H1 (cell line): ENCODE data around the gene CCT3. TPM values are rescaled to one million over a fixed set of nuclear protein-coding genes. Genes with fewer than 3 reads are reported as not detected.
A peak's percentile ranks its signal among the peaks of the same experiment; 100 is the strongest.

Experiments
- CTCF ChIA-PET: fragments of 300-600 bp; sonication (Branson Sonifier 250); formaldehyde crosslinking; loops from one replicate; lab custom pipeline; 2021; ENCODE audit not compliant: partially characterized antibody; lab: Charles Lee
- POLR2A ChIA-PET: fragments of 300-600 bp; sonication (Branson Sonifier 250); formaldehyde crosslinking; loops from one replicate; lab custom pipeline; 2021; ENCODE audit warnings: inconsistent platforms; ENCODE audit not compliant: partially characterized antibody; lab: Charles Lee
- DNase-seq, 2 experiments: peaks; one replicate each; pipeline versions ENCODE4 v3.0.0 to v3.0.0-alpha.2; 2010 to 2022; ENCODE audit warnings: low spot score in 2 of 2, low read depth in 1 of 2, mixed read lengths in 1 of 2
- FAIRE-seq: peaks from 2 replicates; lab custom pipeline; 2011; peaks lifted over from hg19 to GRCh38; lab: Jason Lieb, UNC
- H2AFZ ChIP-seq: 2 replicates; pipeline ENCODE4 v1.8.1; 2012; ENCODE audit warnings: low read length, inconsistent platforms
- H2AK5ac ChIP-seq: 2 replicates; pipeline ENCODE4 v1.6.1; 2013; ENCODE audit warnings: low read depth, low read length
- H2BK120ac ChIP-seq: replicated peaks from 2 replicates; pipeline ENCODE3; 2013; ENCODE audit warnings: low read depth, low read length, inconsistent platforms
- H2BK12ac ChIP-seq: 2 replicates; pipeline ENCODE4 v1.6.1; 2013; ENCODE audit warnings: low read depth, low read length
- H2BK15ac ChIP-seq: 2 replicates; pipeline ENCODE4 v1.6.1; 2013; ENCODE audit warnings: low read length
- H2BK20ac ChIP-seq: 2 replicates; pipeline ENCODE4 v1.6.1; 2013; ENCODE audit warnings: low read length
- H2BK5ac ChIP-seq: 2 replicates; pipeline ENCODE4 v1.6.1; 2013; ENCODE audit warnings: low read depth, low read length
- H3K14ac ChIP-seq: 2 replicates; pipeline ENCODE4 v1.6.1; 2013; ENCODE audit warnings: inconsistent platforms; ENCODE audit not compliant: insufficient read length
- H3K18ac ChIP-seq: 2 replicates; pipeline ENCODE4 v1.6.1; 2013; ENCODE audit warnings: low read length; ENCODE audit errors: extremely low read depth
- H3K23ac ChIP-seq: 2 replicates; pipeline ENCODE4 v1.6.1; 2013; ENCODE audit warnings: inconsistent platforms; ENCODE audit not compliant: insufficient read length
- H3K23me2 ChIP-seq: 2 replicates; pipeline ENCODE4 v1.6.1; 2013; ENCODE audit warnings: low read depth, low read length
- H3K27ac ChIP-seq: 2 replicates; pipeline ENCODE4 v1.6.1; 2011; ENCODE audit warnings: low read depth, low read length, inconsistent platforms
- H3K27me3 ChIP-seq, 4 experiments: replicated peaks in 1 of 4; 1 replicate in 1 of 4; 2 replicates in 3 of 4; pipeline versions ENCODE4 v1.6.1 to v1.8.1; 2011 to 2013; ENCODE audit warnings: low read length in 3 of 4, mild to moderate bottlenecking in 3 of 4, inconsistent platforms in 2 of 4, mixed read lengths in 2 of 4, moderate library complexity in 1 of 4; ENCODE audit not compliant: control insufficient read depth in 3 of 4, insufficient read depth in 3 of 4; ENCODE audit errors: extremely low read depth in 1 of 4
- H3K36me3 ChIP-seq, 4 experiments: 2 replicates each; pipeline versions ENCODE4 v1.6.1 to v1.8.1; 2011 to 2013; ENCODE audit warnings: mild to moderate bottlenecking in 4 of 4, low read length in 3 of 4, moderate library complexity in 2 of 4, control low read depth in 1 of 4, inconsistent platforms in 1 of 4; ENCODE audit not compliant: insufficient read depth in 4 of 4, control insufficient read depth in 2 of 4
- H3K4ac ChIP-seq: replicated peaks from 2 replicates; pipeline ENCODE3; 2013; ENCODE audit warnings: low read length, low read depth, mixed read lengths, inconsistent platforms; ENCODE audit not compliant: insufficient read length
- H3K4me1 ChIP-seq, 4 experiments: replicated peaks in 1 of 4; 1 replicate in 1 of 4; 2 replicates in 3 of 4; pipeline versions ENCODE4 v1.6.1 to v1.8.1; 2011 to 2013; ENCODE audit warnings: low read length in 3 of 4, inconsistent platforms in 2 of 4, mixed read lengths in 1 of 4; ENCODE audit not compliant: insufficient read depth in 4 of 4, control insufficient read depth in 3 of 4
- H3K4me2 ChIP-seq, 2 experiments: 2 replicates each; pipeline versions ENCODE4 v1.6.1 to v1.8.1; 2011 to 2013; ENCODE audit warnings: low read depth in 2 of 2, low read length in 2 of 2, control low read depth in 1 of 2, inconsistent platforms in 1 of 2, mild to moderate bottlenecking in 1 of 2; ENCODE audit not compliant: insufficient read depth in 1 of 2
- H3K4me3 ChIP-seq, 4 experiments: fragments of 200-600, 300-600 bp in 1 of 4; sonication (generic), shearing (Covaris generic), sonication (Bioruptor Twin) in 1 of 4; 2 replicates each; pipeline versions ENCODE4 v1.5.1 to v1.8.1; 2011 to 2016; ENCODE audit warnings: low read length in 4 of 4, low read depth in 3 of 4, control low read depth in 2 of 4, inconsistent platforms in 2 of 4, mild to moderate bottlenecking in 2 of 4, mixed read lengths in 1 of 4, moderate library complexity in 1 of 4; ENCODE audit not compliant: insufficient read depth in 2 of 4; ENCODE audit errors: extremely low read depth in 1 of 4
- H3K56ac ChIP-seq: replicated peaks from 2 replicates; pipeline ENCODE3; 2013; ENCODE audit warnings: low read depth, mild to moderate bottlenecking, mixed read lengths, low read length, inconsistent platforms; ENCODE audit not compliant: insufficient read length
- H3K79me1 ChIP-seq: 2 replicates; pipeline ENCODE4 v1.6.1; 2013; ENCODE audit warnings: low read depth, low read length, control low read depth
- H3K79me2 ChIP-seq, 2 experiments: 2 replicates each; pipeline versions ENCODE4 v1.6.1 to v1.8.1; 2012 to 2013; ENCODE audit warnings: low read length in 2 of 2, mild to moderate bottlenecking in 2 of 2, inconsistent platforms in 1 of 2; ENCODE audit not compliant: insufficient read depth in 2 of 2, control insufficient read depth in 1 of 2
- H3K9ac ChIP-seq, 4 experiments: replicated peaks in 1 of 4; 1 replicate in 1 of 4; 2 replicates in 3 of 4; pipeline versions ENCODE4 v1.6.1 to v1.8.1; 2011 to 2013; ENCODE audit warnings: low read depth in 3 of 4, low read length in 3 of 4, control low read depth in 2 of 4, mild to moderate bottlenecking in 2 of 4, moderate library complexity in 2 of 4, inconsistent platforms in 1 of 4; ENCODE audit errors: extremely low read depth in 1 of 4
- H3K9me3 ChIP-seq, 2 experiments: 2 replicates each; pipeline versions ENCODE4 v1.6.1 to v1.8.1; 2012 to 2013; ENCODE audit warnings: mild to moderate bottlenecking in 2 of 2, moderate library complexity in 2 of 2, control low read depth in 1 of 2, inconsistent platforms in 1 of 2, low read depth in 1 of 2, low read length in 1 of 2, mixed read lengths in 1 of 2; ENCODE audit not compliant: insufficient read depth in 2 of 2
- H4K20me1 ChIP-seq, 2 experiments: replicated peaks in 1 of 2; 2 replicates each; pipeline versions ENCODE3 to v1.8.1; 2011 to 2013; ENCODE audit warnings: inconsistent platforms in 2 of 2, low read length in 2 of 2, mild to moderate bottlenecking in 1 of 2; ENCODE audit not compliant: insufficient read depth in 2 of 2, control insufficient read depth in 1 of 2
- H4K5ac ChIP-seq: 2 replicates; pipeline ENCODE4 v1.6.1; 2013; ENCODE audit warnings: low read length, low read depth, mixed read lengths, inconsistent platforms; ENCODE audit not compliant: insufficient read length
- H4K8ac ChIP-seq: 2 replicates; pipeline ENCODE4 v1.8.0; 2013; ENCODE audit warnings: mild to moderate bottlenecking, moderate library complexity, low read length, inconsistent platforms; ENCODE audit not compliant: insufficient read depth; ENCODE audit errors: extremely low read depth
- H4K91ac ChIP-seq: replicated peaks from 2 replicates; pipeline ENCODE3; 2013; ENCODE audit warnings: low read length, mixed read lengths, inconsistent platforms; ENCODE audit not compliant: insufficient read length
- BRCA1 ChIP-seq: IDR thresholded peaks from 2 replicates; pipeline ENCODE4 v1.6.1; 2012; ENCODE audit warnings: low read depth, low read length, improper control_type of control experiment
- CHD1 ChIP-seq: IDR thresholded peaks from 2 replicates; pipeline ENCODE4 v1.6.1; 2012; ENCODE audit warnings: low read depth, low read length, improper control_type of control experiment
- CHD2 ChIP-seq: IDR thresholded peaks from 2 replicates; pipeline ENCODE4 v1.6.1; 2012; ENCODE audit warnings: low read length, improper control_type of control experiment
- FOSL1 ChIP-seq: IDR thresholded peaks from 2 replicates; pipeline ENCODE4 v1.6.1; 2011; ENCODE audit warnings: mild to moderate bottlenecking, low read depth, low read length, moderate library complexity; ENCODE audit not compliant: insufficient read depth
- MAX ChIP-seq: IDR thresholded peaks from 2 replicates; pipeline ENCODE4 v1.6.1; 2012; ENCODE audit warnings: inconsistent platforms
- NANOG ChIP-seq: IDR thresholded peaks from 2 replicates; pipeline ENCODE4 v1.6.1; 2011; ENCODE audit warnings: low read length, low read depth, mild to moderate bottlenecking, inconsistent platforms; ENCODE audit not compliant: insufficient read depth, poor library complexity, severe bottlenecking
- RAD21 ChIP-seq, 2 experiments: IDR thresholded peaks in 1 of 2; conservative IDR thresholded peaks in 1 of 2; 2 replicates each; pipeline ENCODE4 v1.6.1; 2011; ENCODE audit warnings: low read depth in 2 of 2, low read length in 2 of 2, improper control_type of control experiment in 1 of 2, inconsistent platforms in 1 of 2, mild to moderate bottlenecking in 1 of 2, moderate library complexity in 1 of 2
- SRF ChIP-seq: IDR thresholded peaks from 2 replicates; pipeline ENCODE4 v1.6.1; 2011; ENCODE audit warnings: mild to moderate bottlenecking, low read depth, low read length, moderate library complexity
- TAF7 ChIP-seq: optimal IDR thresholded peaks from 2 replicates; pipeline ENCODE3; 2011; ENCODE audit warnings: low read depth, mild to moderate bottlenecking, inconsistent platforms, low read length, moderate library complexity, borderline replicate concordance
- TCF12 ChIP-seq: IDR thresholded peaks from 2 replicates; pipeline ENCODE4 v1.6.1; 2011; ENCODE audit warnings: low read depth, mild to moderate bottlenecking, low read length
- TEAD4 ChIP-seq: IDR thresholded peaks from 2 replicates; pipeline ENCODE4 v1.6.1; 2012; ENCODE audit warnings: low read depth, low read length, inconsistent platforms, mixed read lengths
- WGBS, 2 experiments: shearing (Covaris generic) in 1 of 2; methylation state at CpG; one replicate each; pipeline versions ENCODE4 v1.1.6 to v1.1.7; 2013 to 2015; ENCODE audit warnings: low lambda C conversion rate in 2 of 2, mixed read lengths in 2 of 2, inconsistent platforms in 1 of 2, low coverage in 1 of 2, missing lambda C conversion rate in 1 of 2; ENCODE audit not compliant: insufficient replicate concordance in 2 of 2, insufficient coverage in 1 of 2, insufficient read length in 1 of 2; ENCODE audit errors: extremely low coverage in 1 of 2, missing lambda C conversion rate in 1 of 2; 5-methylcytosine and 5-hydroxymethylcytosine counted together
- polyA plus RNA-seq, 7 experiments: library from polyadenylated mRNA; depleted of rRNA in 3 of 7; stranded (reverse) in 5 of 7; unstranded in 2 of 7; fragments of >200 nt in 5 of 7; fragments of 200-250 nt in 2 of 7; gene quantifications; 1 replicate in 5 of 7; 2 replicates in 1 of 7; 4 replicates in 1 of 7; pipeline versions ENCODE4 v1.2.1 to v1.2.3, GENCODE V29; 2011 to 2013; ENCODE audit warnings: missing spikeins in 2 of 7, mixed read lengths in 2 of 7
- total RNA-seq: library from RNA; stranded (reverse); fragmentation: NEBNext Ultra II Directional; extraction: Animal tissue kit (Norgen Biotek cat#: 25700); gene quantifications from 2 replicates; pipeline ENCODE4 v1.2.1, GENCODE V29; 2021

CCT3 gene
- total and polyA plus RNA-seq, 2 of the 8 experiments (the other 6 are each of a cell fraction or from before 2014, with no cell fraction given): 431 to 480 TPM

- Histone ChIP-seq H3K14ac (no peak overlapping the region), H3K9ac (peak overlapping the region; percentile 91 to 97 (median 94)), H3K27me3 (no peaks in the 10 kb centered on the region), H2BK20ac (no peak overlapping the region), H3K4me3 (peak overlapping the region; percentile 74 to 93 (median 85)), H3K23ac (no peak overlapping the region), H3K56ac (peak overlapping the region; percentile 85), H3K79me2 (peaks cover 23 to 37% of the 10 kb centered on the region in 2 experiments), H4K8ac (peak overlapping the region; percentile 19; the same call in 1 of the 2 replicates), H3K4me1 (peaks cover 0 to 10% (median 3%) of the 10 kb centered on the region in 4 experiments; a peak in 2 of 7 replicates), H2BK120ac (no peak overlapping the region), H4K91ac (peak overlapping the region; percentile 10), H3K36me3 (peaks cover 14 to 26% (median 23%) of the 10 kb centered on the region in 4 experiments; a peak in 7 of 8 replicates), H4K5ac (peak overlapping the region; percentile 65), H3K18ac (no peak overlapping the region), H2AK5ac (no peak overlapping the region), H2BK12ac (no peak overlapping the region), H4K20me1 (peaks cover 3 to 19% of the 10 kb centered on the region in 2 experiments), H3K27ac (peak overlapping the region; percentile 90), H2AFZ (no peak overlapping the region), H3K23me2 (peaks cover 13% of the 10 kb centered on the region), H3K4ac (no peak overlapping the region), H2BK15ac (no peak overlapping the region), H3K4me2 (peak overlapping the region; percentile 91 to 92), H2BK5ac (peak overlapping the region; percentile 93; the same call in 1 of the 2 replicates), H3K9me3 (no peaks in the 10 kb centered on the region), H3K79me1 (peaks cover 10% of the 10 kb centered on the region)
- ChIA-PET CTCF (interaction anchor here (0.6 to 5.3 kb wide), 15 partner anchors 11 to 164 kb away, joined by 3 to 25 read pairs (median 4); no protein-coding TSS in a partner anchor), POLR2A (interaction anchor here (0.6 to 17.4 kb wide), 30 partner anchors 9 to 369 kb away, joined by 3 to 221 read pairs (median 4); partner anchors contain the start of genes BGLAP, CCT3, GLMP and PAQR6)
- FAIRE-seq (no peak), DNase-seq (no peak)
- WGBS, 2 experiments: 16% methylated on average over 17 of the region's 22 CpGs; no CpG with 5 or more reads in 1 of the 2 experiments
- TF ChIP-seq BRCA1 (no peak), MAX (peak; percentile 74), TAF7 (no peak), NANOG (no peak), RAD21 (IDR thresholded peaks at IDR 0.05 in 1 of 2, conservative IDR thresholded peaks at IDR 0.05 in 1 of 2; ENCODE audit: low read depth in 2 of 2, low read length in 2 of 2) (no peak), CHD1 (no peak), FOSL1 (no peak), SRF (no peak), TCF12 (no peak), TEAD4 (no peak), CHD2 (no peak)
Measured at GRCh38 chr1:156281693-156282478, 56.2 kb downstream of the CCT3 start.
